Spleen (tissue), 11 donors: Measurements from ENCODE around the gene PAX2. TPM values are rescaled to one million over a fixed set of nuclear protein-coding genes. Genes with fewer than 3 reads are reported as not detected.

ENCODE experiments used
- DNase-seq: peaks from one replicate; pipeline ENCODE4 v3.0.0-alpha.2; 2020
- H3K27ac ChIP-seq, 8 donors: fragments of 200-600 bp; sonication (generic) in 7 of 8; 1 replicate in 4 of 8; 2 replicates in 4 of 8; pipeline versions ENCODE4 v1.5.0 to v1.8.0; 2016 to 2021; ENCODE audit warnings: inconsistent platforms in 4 of 8, mild to moderate bottlenecking in 4 of 8, moderate library complexity in 1 of 8
- H3K27me3 ChIP-seq, 7 donors: fragments of 200-600 bp; sonication (generic) in 6 of 7; replicated peaks in 1 of 7; 1 replicate in 4 of 7; 2 replicates in 3 of 7; pipeline versions ENCODE4 v1.5.0 to v1.8.0; 2016 to 2021; ENCODE audit warnings: inconsistent platforms in 3 of 7, mild to moderate bottlenecking in 1 of 7
- H3K36me3 ChIP-seq, 6 donors: fragments of 200-600 bp; sonication (generic) in 5 of 6; 1 replicate in 4 of 6; 2 replicates in 2 of 6; pipeline versions ENCODE4 v1.5.0 to v1.8.0; 2016 to 2021; ENCODE audit warnings: inconsistent platforms in 2 of 6
- H3K4me1 ChIP-seq, 6 donors: fragments of 200-600 bp; sonication (generic) in 5 of 6; 1 replicate in 3 of 6; 2 replicates in 3 of 6; pipeline versions ENCODE4 v1.5.0 to v1.8.0; 2016 to 2021; ENCODE audit warnings: inconsistent platforms in 3 of 6
- H3K4me3 ChIP-seq, 8 donors: fragments of 200-600 bp; sonication (generic) in 7 of 8; 1 replicate in 4 of 8; 2 replicates in 4 of 8; pipeline versions ENCODE4 v1.5.0 to v1.8.0; 2016 to 2021; ENCODE audit warnings: inconsistent platforms in 4 of 8, mild to moderate bottlenecking in 4 of 8, moderate library complexity in 2 of 8
- H3K9me3 ChIP-seq, 8 donors: fragments of 200-600 bp; sonication (generic) in 7 of 8; 1 replicate in 4 of 8; 2 replicates in 4 of 8; pipeline versions ENCODE4 v1.5.0 to v1.8.0; 2016 to 2021; ENCODE audit warnings: inconsistent platforms in 4 of 8
- CTCF ChIP-seq, 11 experiments: fragments of 200-600 bp in 7 of 11; fragments of 450-650 bp in 4 of 11; sonication (generic) in 4 of 11; IDR thresholded peaks in 8 of 11; conservative IDR thresholded peaks in 3 of 11; 1 replicate in 7 of 11; 2 replicates in 4 of 11; pipeline versions ENCODE4 v1.4.0 to v1.8.0; 2016 to 2021; ENCODE audit warnings: antibody characterized with exemption in 11 of 11, inconsistent platforms in 4 of 11, mild to moderate bottlenecking in 1 of 11
- POLR2A ChIP-seq, 3 donors: fragments of 450-650 bp; IDR thresholded peaks; one replicate each; pipeline ENCODE4 v1.5.1; 2017; ENCODE audit warnings: antibody characterized with exemption in 3 of 3, mild to moderate bottlenecking in 1 of 3
- POLR2AphosphoS5 ChIP-seq, 3 donors: sonication (generic); formaldehyde crosslinking; IDR thresholded peaks; one replicate each; pipeline ENCODE4 v1.5.1; 2017; ENCODE audit warnings: antibody characterized with exemption in 3 of 3
- WGBS, 5 donors: extraction: QIAGEN DNeasy Blood & Tissue Kit in 3 of 5; methylation state at CpG; one replicate each; pipeline versions ENCODE4 v1.1.5 to v1.1.7; 2013 to 2018; 5-methylcytosine and 5-hydroxymethylcytosine counted together
- intact Hi-C: fragments of 100-400 bp; cut with DNase I; formaldehyde crosslinking; loops from one replicate; pipeline ENCODE4 v1.15.0; 2023; ENCODE audit warnings: low total_unique reads
- polyA plus RNA-seq, 3 donors: library from polyadenylated mRNA; stranded (reverse); fragments of 200-250 nt; gene quantifications; one replicate each; pipeline ENCODE4 v1.2.1, GENCODE V29; 2013
- total RNA-seq, 7 donors: library from RNA; depleted of rRNA in 3 of 7; stranded (reverse); fragments of >200 nt in 3 of 7; fragmentation: NEBNext Ultra II Directional in 4 of 7; extraction: Animal tissue kit (Norgen Biotek cat#: 25700) in 4 of 7; gene quantifications; one replicate each; pipeline versions ENCODE4 v1.1.0 to v1.2.1, GENCODE V29; 2016 to 2021
- donor health status: healthy with polysubstance abuse.
- donor health status: DM: no; HTN: no; CAD: no; lungs with moderate emphysema.
- donor health status: DM: no; HTN: no; CAD: no.
- donor health status: Bipolar disorder and iron deficiency.
- donor health status: healthy.
- donor health status: DM: no; HTN: no; CAD: no.
- donor health status: DM: yes; HTN: yes; CAD: no.

PAX2 gene
- total and polyA plus RNA-seq, 10 donors, result not detected

DNA sequence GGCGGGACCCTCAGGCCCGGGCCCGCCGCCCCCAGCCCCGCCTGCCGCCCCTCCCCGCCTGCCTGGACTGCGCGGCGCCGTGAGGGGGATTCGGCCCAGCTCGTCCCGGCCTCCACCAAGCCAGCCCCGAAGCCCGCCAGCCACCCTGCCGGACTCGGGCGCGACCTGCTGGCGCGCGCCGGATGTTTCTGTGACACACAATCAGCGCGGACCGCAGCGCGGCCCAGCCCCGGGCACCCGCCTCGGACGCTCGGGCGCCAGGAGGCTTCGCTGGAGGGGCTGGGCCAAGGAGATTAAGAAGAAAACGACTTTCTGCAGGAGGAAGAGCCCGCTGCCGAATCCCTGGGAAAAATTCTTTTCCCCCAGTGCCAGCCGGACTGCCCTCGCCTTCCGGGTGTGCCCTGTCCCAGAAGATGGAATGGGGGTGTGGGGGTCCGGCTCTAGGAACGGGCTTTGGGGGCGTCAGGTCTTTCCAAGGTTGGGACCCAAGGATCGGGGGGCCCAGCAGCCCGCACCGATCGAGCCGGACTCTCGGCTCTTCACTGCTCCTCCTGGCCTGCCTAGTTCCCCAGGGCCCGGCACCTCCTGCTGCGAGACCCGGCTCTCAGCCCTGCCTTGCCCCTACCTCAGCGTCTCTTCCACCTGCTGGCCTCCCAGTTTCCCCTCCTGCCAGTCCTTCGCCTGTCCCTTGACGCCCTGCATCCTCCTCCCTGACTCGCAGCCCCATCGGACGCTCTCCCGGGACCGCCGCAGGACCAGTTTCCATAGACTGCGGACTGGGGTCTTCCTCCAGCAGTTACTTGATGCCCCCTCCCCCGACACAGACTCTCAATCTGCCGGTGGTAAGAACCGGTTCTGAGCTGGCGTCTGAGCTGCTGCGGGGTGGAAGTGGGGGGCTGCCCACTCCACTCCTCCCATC, 82.7 kb downstream of the PAX2 start:
- DNase-seq, result peak; percentile 85
- Histone ChIP-seq H3K4me3 (peak overlapping the region; percentile 0 to 73 (median 43)), H3K27ac (no peak overlapping the region), H3K4me1 (peaks cover 12 to 51% (median 46%) of the 10 kb centered on the region in 6 donors), H3K9me3 (no peaks in the 10 kb centered on the region), H3K27me3 (peaks cover 4 to 100% (median 89%) of the 10 kb centered on the region in 7 donors), H3K36me3 (no peaks in the 10 kb centered on the region)
- intact Hi-C loops, result no loop called here
- 1 to 5% (median 1%) methylated on average over 30 to 69 of the region's 69 CpGs for WGBS, 5 donors
- TF ChIP-seq POLR2A (IDR thresholded peaks at IDR 0.05) (no peak), POLR2AphosphoS5 (IDR thresholded peaks at IDR 0.05) (peak in 1 of 3 donors; percentile 32), CTCF (IDR thresholded peaks at IDR 0.05 in 8 of 11, conservative IDR thresholded peaks at IDR 0.05 in 3 of 11) (no peak)

DNA sequence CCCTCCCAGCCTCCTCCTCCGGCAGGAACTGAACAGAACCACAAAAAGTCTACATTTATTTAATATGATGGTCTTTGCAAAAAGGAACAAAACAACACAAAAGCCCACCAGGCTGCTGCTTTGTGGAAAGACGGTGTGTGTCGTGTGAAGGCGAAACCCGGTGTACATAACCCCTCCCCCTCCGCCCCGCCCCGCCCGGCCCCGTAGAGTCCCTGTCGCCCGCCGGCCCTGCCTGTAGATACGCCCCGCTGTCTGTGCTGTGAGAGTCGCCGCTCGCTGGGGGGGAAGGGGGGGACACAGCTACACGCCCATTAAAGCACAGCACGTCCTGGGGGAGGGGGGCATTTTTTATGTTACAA, 83.3 kb downstream of the PAX2 start:
- H3K4me1 ChIP-seq, result peaks cover 12 to 51% (median 46%) of the 10 kb centered on the region in 6 donors
- H3K4me3 ChIP-seq, result peak overlapping the region; percentile 0 to 73 (median 43)
- WGBS, 5 donors, result 1 to 3% (median 1%) methylated on average over 18 to 20 of the region's 20 CpGs
- no peaks in the 10 kb centered on the region for H3K9me3 ChIP-seq
- no peaks in the 10 kb centered on the region for H3K36me3 ChIP-seq
- H3K27me3 ChIP-seq, result peaks cover 4 to 100% (median 86%) of the 10 kb centered on the region in 7 donors
- no peak overlapping the region for H3K27ac ChIP-seq
- intact Hi-C loops, result no loop called here
- no peak for TF ChIP-seq POLR2A (IDR thresholded peaks at IDR 0.05)
- no peak for TF ChIP-seq POLR2AphosphoS5 (IDR thresholded peaks at IDR 0.05)
- TF ChIP-seq CTCF (IDR thresholded peaks at IDR 0.05 in 8 of 11, conservative IDR thresholded peaks at IDR 0.05 in 3 of 11), result no peak
- DNase-seq, result no peak

DNA sequence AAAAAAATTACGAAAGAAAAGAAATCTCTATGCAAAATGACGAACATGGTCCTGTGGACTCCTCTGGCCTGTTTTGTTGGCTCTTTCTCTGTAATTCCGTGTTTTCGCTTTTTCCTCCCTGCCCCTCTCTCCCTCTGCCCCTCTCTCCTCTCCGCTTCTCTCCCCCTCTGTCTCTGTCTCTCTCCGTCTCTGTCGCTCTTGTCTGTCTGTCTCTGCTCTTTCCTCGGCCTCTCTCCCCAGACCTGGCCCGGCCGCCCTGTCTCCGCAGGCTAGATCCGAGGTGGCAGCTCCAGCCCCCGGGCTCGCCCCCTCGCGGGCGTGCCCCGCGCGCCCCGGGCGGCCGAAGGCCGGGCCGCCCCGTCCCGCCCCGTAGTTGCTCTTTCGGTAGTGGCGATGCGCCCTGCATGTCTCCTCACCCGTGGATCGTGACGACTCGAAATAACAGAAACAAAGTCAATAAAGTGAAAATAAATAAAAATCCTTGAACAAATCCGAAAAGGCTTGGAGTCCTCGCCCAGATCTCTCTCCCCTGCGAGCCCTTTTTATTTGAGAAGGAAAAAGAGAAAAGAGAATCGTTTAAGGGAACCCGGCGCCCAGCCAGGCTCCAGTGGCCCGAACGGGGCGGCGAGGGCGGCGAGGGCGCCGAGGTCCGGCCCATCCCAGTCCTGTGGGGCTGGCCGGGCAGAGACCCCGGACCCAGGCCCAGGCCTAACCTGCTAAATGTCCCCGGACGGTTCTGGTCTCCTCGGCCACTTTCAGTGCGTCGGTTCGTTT, 83.9 kb downstream of the PAX2 start:
- WGBS, 5 donors, result 3 to 7% (median 6%) methylated on average over 58 of the region's 58 CpGs
- DNase-seq, result no peak
- TF ChIP-seq POLR2A (IDR thresholded peaks at IDR 0.05), result no peak
- TF ChIP-seq POLR2AphosphoS5 (IDR thresholded peaks at IDR 0.05), result no peak
- peak in 1 of 11 experiments; percentile 12 for TF ChIP-seq CTCF (IDR thresholded peaks at IDR 0.05 in 8 of 11, conservative IDR thresholded peaks at IDR 0.05 in 3 of 11)
- H3K27me3 ChIP-seq, result peaks cover 4 to 99% (median 82%) of the 10 kb centered on the region in 7 donors
- intact Hi-C loops, result no loop called here
- no peaks in the 10 kb centered on the region for H3K36me3 ChIP-seq
- no peak overlapping the region for H3K27ac ChIP-seq
- H3K4me1 ChIP-seq, result peaks cover 12 to 51% (median 46%) of the 10 kb centered on the region in 6 donors
- peak overlapping the region in 7 of 8 donors; percentile 0 to 73 (median 43) for H3K4me3 ChIP-seq
- no peaks in the 10 kb centered on the region for H3K9me3 ChIP-seq
